Stimulated activated effector memory CD8-positive, alpha-beta T cell treated with anti-CD3 and anti-CD28 coated beads, Interleukin-12 subunit alpha, Interleukin-12 subunit beta, amount 100 ng/mL, for 72 hours (primary cell): ENCODE data around the gene GRIP1.
A peak's percentile ranks its signal among the peaks of the same experiment; 100 is the strongest.

Source experiments
- ATAC-seq: fragments of 150-1000 bp; cut with Tn5 transposase; 2 replicates; pipeline ENCODE4 v1.10.0; 2021
- DNase-seq, 2 donors: peaks; one replicate each; pipeline ENCODE4 v3.0.0; 2021 to 2022; ENCODE audit warnings: low spot score in 2 of 2
- H3K27ac Mint-ChIP-seq: one replicate; pipeline ENCODE4 v1.8.0; 2022; ENCODE audit warnings: mild to moderate bottlenecking, mixed read lengths
- H3K36me3 Mint-ChIP-seq: one replicate; pipeline ENCODE4 v1.8.0; 2022; ENCODE audit warnings: mild to moderate bottlenecking, mixed read lengths
- H3K4me1 Mint-ChIP-seq: one replicate; pipeline ENCODE4 v1.8.0; 2022; ENCODE audit warnings: mixed read lengths
- H3K4me3 Mint-ChIP-seq: one replicate; pipeline ENCODE4 v1.8.0; 2022; ENCODE audit warnings: mild to moderate bottlenecking, mixed read lengths
- H3K9me3 Mint-ChIP-seq: one replicate; pipeline ENCODE4 v1.8.0; 2022; ENCODE audit warnings: mixed read lengths

The GRIP1 gene

GRCh38 chr12:66699738-66700482, 21.0 kb upstream of the GRIP1 start:
- Mint-ChIP-seq H3K4me1 (no peaks in the 10 kb centered on the region), H3K9me3 (no peaks in the 10 kb centered on the region), H3K4me3 (no peak overlapping the region), H3K36me3 (no peaks in the 10 kb centered on the region), H3K27ac (no peak overlapping the region)
- ATAC-seq (no peak), DNase-seq (no peak)

GRCh38 chr12:66698558-66698957, 19.7 kb upstream of the GRIP1 start:
- H3K9me3 Mint-ChIP-seq, result no peaks in the 10 kb centered on the region
- ATAC-seq, result no peak
- H3K27ac Mint-ChIP-seq, result no peak overlapping the region

GRCh38 chr12:66697404-66697803, 18.5 kb upstream of the GRIP1 start:
- Mint-ChIP-seq H3K4me1 (no peaks in the 10 kb centered on the region), H3K9me3 (no peaks in the 10 kb centered on the region)
- ATAC-seq, result peak; percentile 53

More at GRCh38 chr12:66698558-66698957, 19.7 kb upstream of the GRIP1 start:
- Mint-ChIP-seq H3K36me3 (no peaks in the 10 kb centered on the region), H3K4me3 (no peak overlapping the region), H3K4me1 (no peaks in the 10 kb centered on the region)
- no peak for DNase-seq

GRCh38 chr12:66694666-66695613, 16.1 kb upstream of the GRIP1 start:
- DNase-seq (no peak), ATAC-seq (no peak)
- Mint-ChIP-seq H3K4me3 (no peak overlapping the region), H3K27ac (no peak overlapping the region), H3K9me3 (no peaks in the 10 kb centered on the region), H3K36me3 (no peaks in the 10 kb centered on the region), H3K4me1 (no peaks in the 10 kb centered on the region)

More at GRCh38 chr12:66697404-66697803, 18.5 kb upstream of the GRIP1 start:
- DNase-seq, result no peak
- Mint-ChIP-seq H3K4me3 (no peak overlapping the region), H3K36me3 (no peaks in the 10 kb centered on the region), H3K27ac (no peak overlapping the region)

DNA sequence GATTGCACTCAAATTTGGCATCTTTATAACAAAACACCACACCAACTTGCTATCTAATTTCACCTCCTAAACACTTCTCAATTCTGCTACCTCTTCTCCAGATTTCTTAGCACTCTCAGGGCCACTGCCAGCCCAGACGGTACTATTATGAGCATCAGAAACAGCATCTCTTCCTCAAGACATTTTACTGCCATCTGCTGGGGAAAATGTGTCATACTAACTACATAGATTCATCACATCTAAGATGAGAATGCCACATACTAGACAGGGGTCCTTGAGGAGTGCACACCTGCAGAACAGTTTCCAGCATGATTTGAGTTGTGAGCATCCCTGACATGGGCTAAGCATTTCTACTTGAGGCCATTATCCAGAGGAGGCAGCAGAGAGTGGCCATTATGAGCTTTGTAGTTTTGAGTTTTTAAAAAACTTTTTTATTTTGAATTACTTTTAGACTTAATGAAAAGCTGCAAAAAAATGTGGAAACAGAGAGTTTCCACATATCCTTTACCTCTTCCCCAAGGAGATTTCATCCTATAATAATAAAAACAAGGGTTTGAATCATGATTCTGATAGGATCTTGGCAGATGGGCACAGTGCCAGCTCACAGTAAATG, 15.1 kb upstream of the GRIP1 start:
- ATAC-seq, result peak; percentile 82
- H3K36me3 Mint-ChIP-seq, result no peaks in the 10 kb centered on the region
- DNase-seq, result no peak
- H3K9me3 Mint-ChIP-seq, result no peaks in the 10 kb centered on the region
- no peak overlapping the region for H3K27ac Mint-ChIP-seq
- no peak overlapping the region for H3K4me3 Mint-ChIP-seq
- no peaks in the 10 kb centered on the region for H3K4me1 Mint-ChIP-seq

- no peak overlapping the region for H3K27ac Mint-ChIP-seq
- no peak for ATAC-seq
- H3K4me1 Mint-ChIP-seq, result no peaks in the 10 kb centered on the region
- H3K36me3 Mint-ChIP-seq, result no peaks in the 10 kb centered on the region
- H3K4me3 Mint-ChIP-seq, result no peak overlapping the region
- no peak for DNase-seq
- no peaks in the 10 kb centered on the region for H3K9me3 Mint-ChIP-seq
Observed at GRCh38 chr12:66692986-66693385, 14.1 kb upstream of the GRIP1 start.

GRCh38 chr12:66692170-66692569, 13.3 kb upstream of the GRIP1 start:
- Mint-ChIP-seq H3K27ac (no peak overlapping the region), H3K4me3 (no peak overlapping the region), H3K4me1 (no peaks in the 10 kb centered on the region), H3K36me3 (no peaks in the 10 kb centered on the region), H3K9me3 (no peaks in the 10 kb centered on the region)
- DNase-seq, result no peak
- ATAC-seq, result no peak

DNA sequence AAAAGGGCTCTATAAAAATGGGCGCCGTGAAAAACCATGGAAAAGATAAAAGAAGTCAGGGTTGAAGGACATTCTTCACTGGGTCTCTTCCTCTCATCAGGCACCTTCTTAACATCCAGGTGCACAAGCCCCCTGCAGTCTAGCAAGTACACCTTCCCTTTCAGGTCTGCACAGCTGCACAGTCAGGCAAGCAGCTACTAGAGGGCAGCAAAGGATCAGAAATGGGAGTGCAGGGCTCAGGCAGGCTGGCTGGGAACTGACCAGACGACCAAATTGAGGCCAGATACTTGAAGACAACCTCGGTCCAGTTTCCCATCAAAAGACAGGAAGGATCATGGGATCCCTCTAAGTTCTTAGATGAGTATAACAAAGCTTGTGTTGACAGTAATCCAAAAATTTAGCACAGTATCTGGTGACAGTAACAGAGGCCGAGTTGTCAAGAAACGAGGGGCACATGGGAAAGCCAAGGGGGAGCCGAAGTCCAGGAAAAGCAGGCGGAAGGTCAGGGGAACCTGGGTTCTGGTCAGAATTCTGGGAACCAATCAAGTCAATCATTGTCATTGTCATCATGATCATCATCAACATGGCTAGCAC, 10.1 kb upstream of the GRIP1 start:
- H3K27ac Mint-ChIP-seq, result no peak overlapping the region
- no peaks in the 10 kb centered on the region for H3K36me3 Mint-ChIP-seq
- H3K9me3 Mint-ChIP-seq, result no peaks in the 10 kb centered on the region
- no peak overlapping the region for H3K4me3 Mint-ChIP-seq
- H3K4me1 Mint-ChIP-seq, result no peaks in the 10 kb centered on the region
- peak; percentile 70 for ATAC-seq
- DNase-seq, result no peak

GRCh38 chr12:66684222-66684621, 5.3 kb upstream of the GRIP1 start:
- Mint-ChIP-seq H3K4me3 (no peak overlapping the region), H3K9me3 (no peaks in the 10 kb centered on the region), H3K36me3 (no peaks in the 10 kb centered on the region), H3K27ac (no peak overlapping the region), H3K4me1 (no peaks in the 10 kb centered on the region)
- DNase-seq, result no peak
- ATAC-seq, result no peak

GRCh38 chr12:66683822-66684221, 4.9 kb upstream of the GRIP1 start:
- Mint-ChIP-seq H3K36me3 (no peaks in the 10 kb centered on the region), H3K4me3 (no peak overlapping the region), H3K9me3 (no peaks in the 10 kb centered on the region)

DNA sequence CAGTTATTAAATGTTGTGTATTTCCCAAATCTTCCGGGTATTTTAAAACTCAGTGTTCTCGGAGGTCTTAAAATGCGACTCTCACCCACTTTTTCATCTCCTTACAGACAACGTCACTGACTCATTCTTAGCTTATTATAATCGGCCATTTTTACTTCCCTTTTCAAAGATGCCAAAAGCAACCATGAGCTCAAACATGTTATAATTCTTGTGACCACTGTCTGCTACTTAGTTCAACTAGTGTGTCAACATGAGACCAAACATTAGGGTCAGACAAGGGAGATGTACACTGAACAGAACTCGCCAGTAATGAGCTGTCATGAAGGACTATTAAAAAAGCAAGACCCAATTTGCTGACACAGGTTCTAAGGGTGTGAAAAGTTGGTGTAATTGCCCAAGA, 4.2 kb upstream of the GRIP1 start:
- no peak overlapping the region for H3K4me3 Mint-ChIP-seq
- no peak for ATAC-seq
- no peak for DNase-seq
- H3K36me3 Mint-ChIP-seq, result no peaks in the 10 kb centered on the region
- H3K27ac Mint-ChIP-seq, result no peak overlapping the region
- no peaks in the 10 kb centered on the region for H3K9me3 Mint-ChIP-seq
- H3K4me1 Mint-ChIP-seq, result no peaks in the 10 kb centered on the region

More at GRCh38 chr12:66683822-66684221, 4.9 kb upstream of the GRIP1 start:
- DNase-seq (no peak), ATAC-seq (no peak)
- no peak overlapping the region for H3K27ac Mint-ChIP-seq
- H3K4me1 Mint-ChIP-seq, result no peaks in the 10 kb centered on the region

GRCh38 chr12:66679461-66680084, 697 bp upstream of the GRIP1 start:
- DNase-seq, result no peak
- no peaks in the 10 kb centered on the region for H3K9me3 Mint-ChIP-seq
- H3K4me3 Mint-ChIP-seq, result no peak overlapping the region
- ATAC-seq, result no peak
- H3K27ac Mint-ChIP-seq, result no peak overlapping the region
- no peaks in the 10 kb centered on the region for H3K36me3 Mint-ChIP-seq
- no peaks in the 10 kb centered on the region for H3K4me1 Mint-ChIP-seq

GRCh38 chr12:66676241-66676640, 2.6 kb downstream of the GRIP1 start:
- ATAC-seq (no peak), DNase-seq (no peak)
- Mint-ChIP-seq H3K4me1 (no peaks in the 10 kb centered on the region), H3K36me3 (no peaks in the 10 kb centered on the region), H3K4me3 (no peak overlapping the region), H3K27ac (no peak overlapping the region), H3K9me3 (no peaks in the 10 kb centered on the region)

DNA sequence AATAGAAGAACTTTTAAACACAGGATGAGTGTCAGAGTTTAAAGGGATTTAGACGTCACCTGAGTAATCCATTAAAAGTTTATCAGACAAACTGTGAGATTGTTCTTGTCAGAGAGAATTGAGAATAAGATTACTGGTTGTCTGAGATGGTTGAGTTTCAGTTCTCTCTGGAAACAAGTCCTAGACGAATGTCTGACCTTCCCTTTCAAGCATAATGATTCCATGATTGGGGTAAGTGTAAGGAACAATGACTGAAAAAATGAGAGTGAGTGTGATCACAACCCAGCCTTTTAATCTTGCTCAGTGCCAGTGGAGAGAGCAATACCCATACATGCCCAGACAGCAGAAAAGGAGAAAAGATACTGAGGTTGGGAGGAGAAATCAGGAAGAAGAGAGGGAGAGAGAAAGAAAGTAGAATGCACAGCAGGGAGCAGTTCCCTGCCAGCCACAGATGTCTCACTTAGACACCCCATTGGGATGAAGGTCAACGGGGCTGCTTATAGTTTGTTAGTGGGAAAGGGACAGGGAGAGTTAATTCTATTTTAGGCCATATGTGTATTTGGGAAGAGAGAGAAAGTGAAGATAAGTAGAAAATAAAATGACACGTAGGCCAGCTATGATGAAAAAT, 4.3 kb downstream of the GRIP1 start:
- DNase-seq, result no peak
- H3K4me1 Mint-ChIP-seq, result no peaks in the 10 kb centered on the region
- H3K4me3 Mint-ChIP-seq, result no peak overlapping the region
- H3K36me3 Mint-ChIP-seq, result no peaks in the 10 kb centered on the region
- no peak overlapping the region for H3K27ac Mint-ChIP-seq
- ATAC-seq, result no peak
- H3K9me3 Mint-ChIP-seq, result no peaks in the 10 kb centered on the region
